CD4-positive, alpha-beta T cell treated with Interferon alpha-2 for 1 hour (primary cell): Measurements from ENCODE around the gene FIGN.

Experiments
- DNase-seq, 2 donors: peaks; one replicate each; pipeline ENCODE4 v3.0.0-alpha.2; 2020 to 2022

Gene FIGN

GRCh38 chr2:163735685-163736432 lies at the start of gene FIGN:
Gene FIGN (minus strand): TSS chr2:163736008. CDS start chr2:163734927, 1,081 bp downstream.
- no peak for DNase-seq

DNA sequence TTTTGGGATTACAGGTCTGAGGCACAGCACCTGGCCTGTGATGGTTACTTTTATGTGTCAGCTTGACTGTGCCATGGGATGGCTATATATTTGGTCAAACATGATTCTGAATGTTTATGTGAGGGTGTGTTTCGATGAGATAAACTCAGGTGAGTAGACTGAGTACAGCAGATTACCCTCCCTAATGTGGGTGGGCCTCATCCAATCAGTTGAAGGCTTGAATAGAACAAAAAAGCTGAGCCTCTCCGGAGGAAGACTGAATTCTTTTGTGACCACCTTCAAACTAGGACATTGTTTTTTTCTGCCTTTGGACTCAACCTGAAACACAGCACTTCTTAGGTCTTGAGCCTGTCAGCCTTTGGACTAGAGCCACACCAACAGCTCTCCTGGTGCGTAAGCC lies 49.4 kb upstream of the FIGN start:
- no peak for DNase-seq

DNA sequence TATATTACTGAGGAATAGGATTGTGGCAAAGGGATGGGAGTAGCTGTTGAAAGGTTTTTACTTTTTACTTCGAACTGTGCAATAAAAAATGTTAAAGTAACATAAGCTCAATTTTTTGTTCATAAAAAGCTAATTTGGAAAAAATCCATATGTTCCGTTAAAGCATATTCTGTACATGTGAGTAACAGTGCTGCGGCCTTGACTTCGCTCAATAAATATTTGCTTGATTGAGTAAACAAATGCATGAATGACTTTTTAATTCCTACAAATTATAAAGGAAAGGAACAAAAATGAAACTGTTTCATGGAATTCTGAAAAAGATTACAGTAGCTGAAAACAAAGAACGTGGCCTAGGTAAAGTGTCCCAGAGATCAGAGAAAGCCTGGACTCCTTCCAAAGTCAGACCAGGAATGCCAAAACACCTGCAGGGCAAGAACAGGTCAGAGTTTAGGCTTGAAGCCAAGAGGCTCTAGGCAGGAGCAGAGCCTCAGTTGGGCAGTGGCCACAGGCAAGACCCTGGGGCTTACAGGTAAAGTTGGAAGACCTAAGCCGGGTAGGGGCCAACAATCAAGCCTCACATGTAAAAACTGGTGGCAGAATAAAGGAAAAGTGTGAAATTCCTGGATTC lies 44.3 kb upstream of the FIGN start:
- no peak for DNase-seq

DNA sequence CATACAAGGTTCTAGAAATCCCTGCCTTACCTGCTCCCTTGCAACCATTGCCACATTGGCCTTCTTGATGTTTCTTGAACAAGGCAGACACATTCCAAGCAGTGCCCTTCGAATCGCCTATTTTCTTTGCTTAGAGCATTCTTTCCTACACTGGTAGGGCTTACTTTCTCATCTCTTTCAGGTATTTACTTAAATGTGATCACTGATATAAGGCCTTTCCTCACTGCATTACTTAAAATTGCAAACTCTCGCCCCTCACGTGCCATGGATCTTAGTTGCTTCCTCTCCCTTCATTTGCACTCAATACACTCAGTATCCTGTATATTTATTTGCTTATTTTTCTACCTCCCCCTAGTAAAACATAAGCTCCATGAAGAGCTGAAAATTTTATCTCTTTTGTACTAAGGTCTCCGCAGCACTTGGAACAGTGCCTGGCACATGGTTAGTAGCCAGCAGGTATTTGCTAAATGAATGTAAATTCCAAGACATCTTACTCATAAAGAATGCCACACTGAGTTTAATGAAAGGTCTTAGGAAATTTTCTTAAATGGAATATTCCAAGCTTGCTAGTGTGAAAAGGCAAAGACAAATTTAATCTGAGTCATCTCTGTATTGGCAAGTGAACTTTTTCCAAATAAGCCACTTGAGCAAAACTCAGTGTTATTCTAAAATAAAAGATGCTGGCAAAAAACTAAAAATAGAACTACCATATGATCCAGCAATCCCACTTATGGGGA lies 42.4 kb upstream of the FIGN start:
- DNase-seq = no peak

DNA sequence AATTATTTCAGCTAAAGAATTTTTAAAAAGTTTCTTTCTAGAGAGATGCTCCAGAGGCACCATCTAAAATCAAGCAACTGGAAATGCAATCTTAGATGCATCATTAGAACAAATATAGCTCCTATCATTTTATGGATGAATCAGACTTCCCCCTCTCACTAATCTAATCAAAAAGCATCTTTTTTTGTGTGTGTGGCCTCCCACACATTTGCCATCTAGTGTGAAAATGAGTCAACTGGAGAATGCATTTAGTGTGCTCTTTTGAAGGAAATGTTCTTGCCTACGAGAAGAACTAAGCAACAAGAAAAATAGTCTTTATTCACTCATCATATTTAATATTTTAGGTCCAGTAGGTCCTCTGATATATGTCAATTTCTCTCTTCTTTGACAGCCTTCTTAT lies 39.5 kb upstream of the FIGN start:
- DNase-seq = no peak

GRCh38 chr2:163774862-163775261 lies 39.1 kb upstream of the FIGN start:
- DNase-seq = no peak

- DNase-seq = no peak
These were observed 37.5 kb upstream of the FIGN start for GRCh38 chr2:163773276-163773675.

- DNase-seq = no peak
These were observed 35.8 kb upstream of the FIGN start for GRCh38 chr2:163771596-163771995.

- DNase-seq = no peak
These were observed 33.3 kb upstream of the FIGN start for GRCh38 chr2:163768881-163769695.

- DNase-seq = no peak
These were observed 31.3 kb upstream of the FIGN start for GRCh38 chr2:163767097-163767496.

GRCh38 chr2:163764566-163764965 lies 28.8 kb upstream of the FIGN start:
- no peak for DNase-seq

DNA sequence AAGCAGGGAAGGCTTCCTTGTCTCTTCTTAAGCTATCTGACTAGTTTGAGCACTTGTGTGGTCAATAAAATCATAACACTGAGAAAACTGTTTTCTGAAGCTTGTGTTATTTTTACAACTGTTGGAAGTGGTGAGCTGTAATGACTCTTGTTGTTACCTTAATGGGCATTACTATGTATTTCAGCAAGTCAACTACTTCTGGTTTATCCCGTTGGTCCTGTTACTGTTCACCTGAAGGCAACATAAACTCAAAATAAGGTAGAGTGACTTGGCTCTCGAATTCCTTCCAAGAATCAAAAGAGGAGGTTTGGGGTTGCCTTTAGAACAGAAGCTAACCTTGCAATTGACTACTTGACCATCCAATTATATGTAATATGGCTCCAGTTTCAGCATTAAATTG lies 23.2 kb upstream of the FIGN start:
- no peak for DNase-seq

DNA sequence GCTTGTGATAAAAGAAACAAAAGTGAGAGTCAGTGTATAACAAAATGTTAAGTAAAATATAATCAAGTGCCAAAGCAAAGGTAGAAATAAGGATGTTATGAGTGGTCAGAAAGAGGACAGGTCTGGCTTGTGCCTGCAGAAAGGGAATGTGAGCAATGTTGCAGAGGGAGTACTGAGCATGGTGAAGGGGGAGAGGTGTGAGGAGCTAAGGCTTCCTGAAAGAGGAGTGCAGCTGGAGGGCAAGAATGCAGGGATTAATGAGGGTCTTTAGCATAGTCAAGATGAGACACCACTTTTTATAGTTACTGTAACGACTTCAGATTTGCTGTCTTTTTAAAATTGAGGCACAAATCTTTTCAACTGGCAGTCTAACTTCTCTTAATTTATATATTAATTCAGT lies 22.0 kb upstream of the FIGN start:
- DNase-seq = no peak

DNA sequence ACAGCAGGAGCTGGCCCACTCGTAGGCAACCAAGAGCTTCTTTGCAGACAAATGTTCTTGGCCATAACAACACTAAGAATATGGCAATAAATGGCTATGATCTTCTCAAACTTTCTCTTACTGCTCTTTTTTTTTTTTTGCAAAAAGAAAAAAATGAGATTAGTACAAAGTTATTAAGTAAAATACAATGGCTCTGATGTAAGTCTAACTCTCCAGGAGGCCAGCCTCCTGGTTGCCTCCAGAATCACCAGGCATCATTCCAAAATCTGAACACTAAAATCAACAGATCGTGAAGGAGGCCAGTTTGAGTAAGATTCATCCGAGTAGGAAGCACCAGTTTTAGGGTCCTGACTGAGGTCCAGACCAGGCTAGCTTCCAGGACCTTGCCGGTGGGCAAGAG lies 20.8 kb upstream of the FIGN start:
- no peak for DNase-seq

GRCh38 chr2:163755366-163755765 lies 19.6 kb upstream of the FIGN start:
- DNase-seq = no peak

DNA sequence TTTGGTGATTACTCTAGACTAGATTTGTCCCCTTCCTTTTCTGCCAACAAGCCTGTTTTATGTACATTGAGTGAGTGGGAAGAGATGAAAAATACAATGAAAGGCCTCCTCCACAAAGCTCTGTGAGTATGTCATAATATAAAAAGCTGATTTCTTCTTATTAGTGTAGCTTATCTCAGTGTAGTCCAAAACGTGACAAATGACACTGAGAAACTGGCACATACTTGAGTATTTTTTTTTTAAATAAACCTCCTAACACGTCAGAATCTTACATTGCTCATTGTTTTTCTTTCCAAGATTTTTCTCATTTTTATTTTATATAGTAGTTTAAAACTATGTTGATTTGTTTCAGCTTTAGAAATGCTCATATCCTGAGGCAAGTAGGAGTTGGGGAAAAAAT lies 17.9 kb upstream of the FIGN start:
- DNase-seq = no peak

- DNase-seq = no peak
These were observed 16.5 kb upstream of the FIGN start for GRCh38 chr2:163752267-163752666.

DNA sequence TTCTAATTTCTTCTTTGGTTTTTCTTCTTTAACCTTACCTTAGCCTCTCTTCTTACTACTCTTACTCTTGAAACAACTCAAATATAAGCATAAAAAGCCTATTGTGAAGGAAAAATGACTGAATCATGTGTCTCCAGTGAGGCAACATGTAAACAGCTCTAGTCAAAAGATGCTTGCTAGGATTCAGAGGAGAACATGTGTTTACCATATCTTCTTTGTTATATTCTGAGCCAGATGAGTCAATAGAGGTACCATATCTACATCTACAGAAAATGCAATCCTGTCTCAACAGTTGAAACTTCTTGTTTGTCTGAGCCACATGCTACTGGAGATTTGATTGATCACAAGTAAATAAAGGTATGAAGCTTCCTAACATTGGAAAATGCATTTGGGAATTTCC lies 15.9 kb upstream of the FIGN start:
- DNase-seq = no peak

GRCh38 chr2:163748420-163748819 lies 12.6 kb upstream of the FIGN start:
- no peak for DNase-seq

GRCh38 chr2:163741435-163741834 lies 5.6 kb upstream of the FIGN start:
- no peak for DNase-seq

GRCh38 chr2:163737563-163737962 lies 1.8 kb upstream of the FIGN start:
- DNase-seq = no peak

- no peak for DNase-seq
These were observed 1.3 kb upstream of the FIGN start for GRCh38 chr2:163737190-163737439.

- no peak for DNase-seq
These were observed 803 bp upstream of the FIGN start for GRCh38 chr2:163736433-163737189.
